Stomach (tissue), 4 donors: ENCODE results near the gene QPRT.

Source experiments
- POLR2A ChIP-seq, 4 donors: fragments of 450-650 bp; IDR thresholded peaks; one replicate each; pipeline ENCODE4 v1.6.1; 2016; ENCODE audit warnings: antibody characterized with exemption in 4 of 4, control low read depth in 2 of 4, mild to moderate bottlenecking in 1 of 4, moderate library complexity in 1 of 4
- TF ChIP-seq, protein P1 (sequence below), 7 experiments: fragments of 450-650 bp in 4 of 7; fragments of 200-600 bp in 3 of 7; sonication (generic) in 3 of 7; IDR thresholded peaks; one replicate each; pipeline ENCODE4 v1.5.1; 2016 to 2019; ENCODE audit warnings: antibody characterized with exemption in 7 of 7, control low read depth in 2 of 7, mild to moderate bottlenecking in 1 of 7

DNA sequence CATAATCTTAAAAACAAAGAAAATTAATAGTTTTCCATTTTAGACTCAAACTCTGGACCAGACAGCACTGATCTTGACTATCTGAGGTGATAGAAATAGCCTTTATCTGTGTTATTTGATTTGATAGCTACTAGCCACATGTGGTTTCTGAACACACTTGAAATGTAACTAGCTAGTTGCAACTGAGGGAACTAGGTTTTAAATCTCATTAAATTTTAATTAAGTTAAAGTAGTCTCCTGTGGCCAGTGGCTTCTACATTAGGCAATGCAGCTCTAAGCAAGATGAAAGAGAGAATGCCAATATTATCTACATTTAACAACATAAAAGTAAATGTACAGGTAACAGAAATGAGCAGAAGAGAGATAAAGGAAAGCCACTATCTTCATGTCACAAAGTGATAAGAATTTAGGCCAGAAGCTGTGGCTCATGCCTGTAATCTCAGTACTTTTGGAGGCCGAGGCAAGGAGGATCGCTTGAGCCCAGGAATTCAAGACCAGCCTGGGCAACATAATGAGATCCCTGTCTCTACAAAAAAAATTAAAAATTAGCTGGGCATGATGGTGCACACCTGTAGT, 27.1 kb upstream of the QPRT start:
- TF ChIP-seq, protein P1, sequence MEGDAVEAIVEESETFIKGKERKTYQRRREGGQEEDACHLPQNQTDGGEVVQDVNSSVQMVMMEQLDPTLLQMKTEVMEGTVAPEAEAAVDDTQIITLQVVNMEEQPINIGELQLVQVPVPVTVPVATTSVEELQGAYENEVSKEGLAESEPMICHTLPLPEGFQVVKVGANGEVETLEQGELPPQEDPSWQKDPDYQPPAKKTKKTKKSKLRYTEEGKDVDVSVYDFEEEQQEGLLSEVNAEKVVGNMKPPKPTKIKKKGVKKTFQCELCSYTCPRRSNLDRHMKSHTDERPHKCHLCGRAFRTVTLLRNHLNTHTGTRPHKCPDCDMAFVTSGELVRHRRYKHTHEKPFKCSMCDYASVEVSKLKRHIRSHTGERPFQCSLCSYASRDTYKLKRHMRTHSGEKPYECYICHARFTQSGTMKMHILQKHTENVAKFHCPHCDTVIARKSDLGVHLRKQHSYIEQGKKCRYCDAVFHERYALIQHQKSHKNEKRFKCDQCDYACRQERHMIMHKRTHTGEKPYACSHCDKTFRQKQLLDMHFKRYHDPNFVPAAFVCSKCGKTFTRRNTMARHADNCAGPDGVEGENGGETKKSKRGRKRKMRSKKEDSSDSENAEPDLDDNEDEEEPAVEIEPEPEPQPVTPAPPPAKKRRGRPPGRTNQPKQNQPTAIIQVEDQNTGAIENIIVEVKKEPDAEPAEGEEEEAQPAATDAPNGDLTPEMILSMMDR (IDR thresholded peaks at IDR 0.05): no peak
- no peak for TF ChIP-seq POLR2A (IDR thresholded peaks at IDR 0.05)
